ENCODE data around the gene ZNF787.
A peak's percentile ranks its signal among the peaks of the same experiment; 100 is the strongest.

Gene ZNF787

GRCh38 chr19:56142897-56143434 is 21.9 kb upstream of the ZNF787 start:
- no peak for DNase-seq

GRCh38 chr19:56142087-56142787 is 21.1 kb upstream of the ZNF787 start:
- no peak for DNase-seq

- peak; percentile 24 for DNase-seq
These were observed 20.4 kb upstream of the ZNF787 start for GRCh38 chr19:56141417-56141993.

- peak; percentile 99 for DNase-seq
These were observed 19.7 kb upstream of the ZNF787 start, which contains the start of gene ZNF444 for GRCh38 chr19:56140583-56141416. Gene ZNF444 (plus strand): TSS chr19:56141287. CDS start chr19:56146912, 5,625 bp downstream.

- no peak for DNase-seq
These were observed 18.9 kb upstream of the ZNF787 start for GRCh38 chr19:56139847-56140582.

- no peak for DNase-seq
These were observed 17.0 kb upstream of the ZNF787 start for GRCh38 chr19:56138069-56138468.

- DNase-seq, result no peak
These were observed 16.3 kb upstream of the ZNF787 start for GRCh38 chr19:56137405-56137804.

- peak; percentile 78 for DNase-seq
These were observed 15.3 kb upstream of the ZNF787 start for GRCh38 chr19:56136362-56136761.

- no peak for DNase-seq
These were observed 13.5 kb upstream of the ZNF787 start for GRCh38 chr19:56134654-56134921.

GRCh38 chr19:56133858-56134653 is 13.0 kb upstream of the ZNF787 start:
- DNase-seq, result no peak

GRCh38 chr19:56132316-56132822 is 11.3 kb upstream of the ZNF787 start:
- no peak for DNase-seq

- DNase-seq, result no peak
These were observed 10.6 kb upstream of the ZNF787 start for GRCh38 chr19:56131651-56132050.

- no peak for DNase-seq
These were observed 8.9 kb upstream of the ZNF787 start for GRCh38 chr19:56130006-56130405.

- DNase-seq, result no peak
These were observed 6.1 kb upstream of the ZNF787 start for GRCh38 chr19:56126983-56127780.

GRCh38 chr19:56125806-56126590 is 4.9 kb upstream of the ZNF787 start:
- no peak for DNase-seq

GRCh38 chr19:56124578-56124977 is 3.5 kb upstream of the ZNF787 start:
- DNase-seq, result no peak

GRCh38 chr19:56123266-56123891 is 2.3 kb upstream of the ZNF787 start:
- DNase-seq, result no peak

GRCh38 chr19:56120371-56121179 is 520 bp downstream of the ZNF787 start:
- peak; percentile 85 for DNase-seq

- DNase-seq, result no peak
These were observed 1.1 kb downstream of the ZNF787 start for GRCh38 chr19:56120002-56120370.

All from RPMI8226 (cell line).